GM12891 (cell line): ENCODE measurements around the gene TLK1.

Experiments used
- PAX5 ChIP-seq: IDR thresholded peaks from 2 replicates; pipeline ENCODE4 v1.6.1; 2011; ENCODE audit warnings: low read length, moderate library complexity, mild to moderate bottlenecking; ENCODE audit not compliant: insufficient read depth, severe bottlenecking
- POLR2A ChIP-seq: IDR thresholded peaks from 2 replicates; pipeline ENCODE4 v1.6.1; 2011; ENCODE audit warnings: low read depth, low read length, control low read depth
- POLR2AphosphoS5 ChIP-seq: IDR thresholded peaks from 2 replicates; pipeline ENCODE4 v1.6.1; 2011; ENCODE audit warnings: low read depth, low read length, control low read depth
- POU2F2 ChIP-seq: IDR thresholded peaks from 2 replicates; pipeline ENCODE4 v1.6.1; 2011; ENCODE audit warnings: low read depth, mild to moderate bottlenecking, control low read depth, low read length, moderate library complexity
- SPI1 ChIP-seq: IDR thresholded peaks from 2 replicates; pipeline ENCODE4 v1.6.1; 2011; ENCODE audit warnings: low read depth, low read length, control low read depth
- TAF1 ChIP-seq: IDR thresholded peaks from 2 replicates; pipeline ENCODE4 v1.6.1; 2011; ENCODE audit warnings: low read depth, low read length, control low read depth

- TF ChIP-seq PAX5 (no peak), POLR2A (no peak), POLR2AphosphoS5 (no peak), POU2F2 (no peak), SPI1 (no peak), TAF1 (no peak)
Measured at GRCh38 chr2:170953941-170954340, 206.8 kb downstream of the TLK1 start.
